ENCODE data around the gene CFAP100.

Gene CFAP100

DNA sequence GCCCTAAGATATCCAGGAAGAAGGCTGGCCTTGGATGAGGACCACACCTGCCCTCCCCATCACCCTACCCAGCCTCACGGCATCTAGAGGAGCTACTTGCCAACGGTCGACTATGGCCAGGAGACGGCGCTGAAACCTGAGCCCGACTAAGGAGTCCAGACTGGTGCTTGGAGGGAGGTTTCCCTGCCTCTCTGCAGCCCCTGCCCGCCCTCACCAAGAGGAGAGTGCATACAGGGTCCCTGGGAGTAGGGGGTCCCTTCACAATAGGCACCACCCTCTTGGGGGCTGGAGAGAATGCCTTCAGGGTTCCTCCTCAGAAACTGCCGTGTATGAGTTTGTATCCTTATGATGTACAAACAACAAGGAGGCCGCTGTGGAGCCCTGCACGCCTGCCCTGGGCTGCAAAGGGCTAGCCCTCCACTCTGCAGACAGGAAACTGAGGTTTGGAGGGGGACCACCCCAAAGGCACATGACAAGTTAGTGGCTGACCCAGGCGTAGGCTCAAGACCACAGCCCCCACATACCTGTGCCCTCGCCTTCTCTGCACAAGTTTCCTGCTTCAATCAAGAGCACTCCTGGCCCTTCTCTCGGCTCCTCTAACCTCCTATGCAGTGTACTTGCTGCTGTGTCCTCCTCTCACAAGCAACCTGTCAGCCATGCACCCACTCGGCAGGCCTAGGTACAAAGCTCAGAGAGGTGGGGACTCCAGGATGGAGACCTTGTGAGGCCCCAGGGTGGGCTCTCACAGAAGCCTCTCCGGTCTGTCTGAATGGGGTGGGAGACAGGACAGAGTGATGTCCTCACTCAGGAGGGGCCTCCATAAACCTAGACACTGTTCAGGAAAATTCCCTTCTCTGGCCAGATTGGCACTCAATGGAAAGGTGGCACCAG, 44.9 kb upstream of the CFAP100 start:
- DNase-seq (ENCODE audit: low read depth, low spot score) = no peak
- no peak overlapping the region for H3K9ac ChIP-seq (ENCODE audit: insufficient read length)
- TF ChIP-seq POLR2AphosphoS5 (IDR thresholded peaks at IDR 0.05; ENCODE audit: borderline replicate concordance, low read depth, low read length) = no peak
- no peak overlapping the region for H3K27ac ChIP-seq
- H3K4me3 ChIP-seq = no peak overlapping the region
- no peaks in the 10 kb centered on the region for H3K9me3 ChIP-seq (ENCODE audit: low read depth, low read length)
- no peaks in the 10 kb centered on the region for H3K36me3 ChIP-seq (ENCODE audit: insufficient read depth, low read length)

DNA sequence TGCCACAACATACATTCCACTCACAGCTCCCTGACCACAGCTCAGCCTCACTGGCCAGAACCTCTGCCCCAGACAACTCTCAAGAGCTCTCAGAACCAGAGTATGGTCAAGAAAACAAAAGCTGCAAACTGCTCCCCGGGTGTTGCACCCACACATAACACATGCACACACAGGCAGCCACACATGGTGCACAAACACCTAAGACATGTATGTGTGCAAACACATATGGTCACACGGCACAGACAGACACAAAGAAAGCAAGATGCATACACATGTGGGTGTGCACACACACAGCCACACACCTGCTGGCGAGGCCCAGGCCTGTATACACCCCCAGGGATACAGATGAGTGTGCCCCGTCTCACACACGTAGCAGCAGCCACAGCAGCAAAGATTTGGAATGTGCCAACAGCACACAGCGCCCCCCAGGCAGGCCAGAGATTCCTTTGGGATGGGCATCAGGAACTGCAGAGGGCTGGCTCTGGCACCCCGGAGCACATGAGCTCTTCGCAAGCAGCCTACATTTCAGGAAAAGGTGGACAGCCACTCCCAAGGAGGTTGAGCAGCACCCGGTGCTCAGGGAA, 44.1 kb upstream of the CFAP100 start:
- Histone ChIP-seq H3K9ac (ENCODE audit: insufficient read length) (no peak overlapping the region), H3K27ac (no peak overlapping the region), H3K4me3 (no peak overlapping the region), H3K9me3 (ENCODE audit: low read depth, low read length) (no peaks in the 10 kb centered on the region), H3K36me3 (ENCODE audit: insufficient read depth, low read length) (no peaks in the 10 kb centered on the region)
- no peak for DNase-seq (ENCODE audit: low read depth, low spot score)
- TF ChIP-seq POLR2AphosphoS5 (IDR thresholded peaks at IDR 0.05; ENCODE audit: borderline replicate concordance, low read depth, low read length) (no peak), FOXP2 (optimal IDR thresholded peaks at IDR 0.05; ENCODE audit: control extremely low read depth, extremely low read length, insufficient read depth) (no peak), EZH2 (IDR thresholded peaks at IDR 0.05) (no peak)

DNA sequence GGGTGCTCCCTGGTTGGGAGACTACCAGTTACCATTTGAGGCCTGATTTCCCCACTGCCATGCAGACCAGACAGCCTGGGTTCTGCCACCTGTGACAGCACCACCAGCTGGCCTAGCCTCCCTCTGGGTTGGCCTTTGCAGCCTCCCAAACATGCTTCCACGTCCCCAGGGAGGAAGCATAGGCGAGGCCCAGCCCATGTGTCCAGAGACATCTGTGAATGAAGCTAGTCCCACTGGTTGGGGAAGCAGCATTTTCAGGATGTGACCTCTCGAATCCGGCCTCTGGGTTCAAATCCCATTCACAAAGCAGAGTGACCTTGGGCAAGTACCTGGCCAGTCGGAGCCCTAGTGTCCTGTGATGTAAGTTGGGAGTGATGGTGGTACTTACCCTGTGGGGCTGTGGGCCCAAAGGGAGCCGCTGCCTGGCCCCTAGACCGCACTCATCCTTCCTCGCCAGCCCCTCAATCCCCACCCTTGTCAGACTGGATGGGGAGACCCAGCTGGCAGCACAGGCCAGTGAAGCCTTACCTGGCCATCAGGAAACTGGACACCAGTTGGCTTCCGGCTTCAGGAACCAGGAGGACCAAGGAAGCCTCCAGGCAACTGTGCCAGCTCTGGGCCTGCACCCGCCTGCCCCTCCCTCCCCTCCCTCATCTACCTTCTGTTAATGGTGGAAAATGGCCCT, 43.5 kb upstream of the CFAP100 start:
- DNase-seq (ENCODE audit: low read depth, low spot score) = no peak
- Histone ChIP-seq H3K27ac (no peak overlapping the region), H3K4me3 (no peak overlapping the region), H3K36me3 (ENCODE audit: insufficient read depth, low read length) (no peaks in the 10 kb centered on the region), H3K9me3 (ENCODE audit: low read depth, low read length) (no peaks in the 10 kb centered on the region), H3K9ac (ENCODE audit: insufficient read length) (no peak overlapping the region)
- TF ChIP-seq FOXP2 (optimal IDR thresholded peaks at IDR 0.05; ENCODE audit: control extremely low read depth, extremely low read length, insufficient read depth) = no peak
- TF ChIP-seq EZH2 (IDR thresholded peaks at IDR 0.05) = no peak
- no peak for TF ChIP-seq POLR2AphosphoS5 (IDR thresholded peaks at IDR 0.05; ENCODE audit: borderline replicate concordance, low read depth, low read length)

DNA sequence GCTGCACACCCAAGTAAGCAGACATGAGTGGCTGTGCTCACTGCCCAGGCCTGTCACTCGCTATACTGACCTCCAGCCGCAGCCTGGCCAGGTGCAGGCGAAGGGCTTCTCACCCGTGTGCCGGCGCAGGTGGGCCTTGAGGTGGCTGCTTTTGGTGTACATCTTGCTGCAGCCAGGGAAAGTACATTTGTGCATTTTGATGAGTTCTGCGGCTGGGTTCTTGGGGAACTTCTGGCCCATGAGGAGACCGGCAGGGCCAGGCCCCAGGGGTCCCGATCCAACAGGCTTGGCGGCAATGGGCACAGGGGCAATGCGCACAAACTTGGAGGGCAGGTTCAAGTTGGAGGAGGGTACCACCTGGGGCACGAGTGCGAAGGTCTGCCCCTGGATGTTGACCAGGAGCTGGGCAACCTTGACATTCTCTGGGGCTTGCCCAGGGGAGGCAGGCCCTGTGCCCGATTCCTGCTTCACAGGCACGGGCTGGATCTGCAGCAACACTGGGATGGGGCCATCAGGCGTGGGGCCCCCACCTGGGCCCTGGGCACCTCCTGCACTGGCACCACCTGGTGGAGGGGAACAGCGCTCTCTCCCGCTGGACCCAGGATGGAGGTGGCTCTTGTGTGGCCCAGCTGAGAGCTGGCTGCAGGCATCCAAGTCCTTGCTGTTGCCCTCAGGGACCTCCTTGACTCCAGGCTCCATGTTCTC, 42.8 kb upstream of the CFAP100 start:
- DNase-seq (ENCODE audit: low read depth, low spot score) = no peak
- Histone ChIP-seq H3K9me3 (ENCODE audit: low read depth, low read length) (no peaks in the 10 kb centered on the region), H3K4me3 (no peak overlapping the region), H3K9ac (ENCODE audit: insufficient read length) (no peak overlapping the region), H3K27ac (no peak overlapping the region), H3K36me3 (ENCODE audit: insufficient read depth, low read length) (no peaks in the 10 kb centered on the region)
- TF ChIP-seq FOXP2 (optimal IDR thresholded peaks at IDR 0.05; ENCODE audit: control extremely low read depth, extremely low read length, insufficient read depth) = no peak
- TF ChIP-seq EZH2 (IDR thresholded peaks at IDR 0.05) = no peak

DNA sequence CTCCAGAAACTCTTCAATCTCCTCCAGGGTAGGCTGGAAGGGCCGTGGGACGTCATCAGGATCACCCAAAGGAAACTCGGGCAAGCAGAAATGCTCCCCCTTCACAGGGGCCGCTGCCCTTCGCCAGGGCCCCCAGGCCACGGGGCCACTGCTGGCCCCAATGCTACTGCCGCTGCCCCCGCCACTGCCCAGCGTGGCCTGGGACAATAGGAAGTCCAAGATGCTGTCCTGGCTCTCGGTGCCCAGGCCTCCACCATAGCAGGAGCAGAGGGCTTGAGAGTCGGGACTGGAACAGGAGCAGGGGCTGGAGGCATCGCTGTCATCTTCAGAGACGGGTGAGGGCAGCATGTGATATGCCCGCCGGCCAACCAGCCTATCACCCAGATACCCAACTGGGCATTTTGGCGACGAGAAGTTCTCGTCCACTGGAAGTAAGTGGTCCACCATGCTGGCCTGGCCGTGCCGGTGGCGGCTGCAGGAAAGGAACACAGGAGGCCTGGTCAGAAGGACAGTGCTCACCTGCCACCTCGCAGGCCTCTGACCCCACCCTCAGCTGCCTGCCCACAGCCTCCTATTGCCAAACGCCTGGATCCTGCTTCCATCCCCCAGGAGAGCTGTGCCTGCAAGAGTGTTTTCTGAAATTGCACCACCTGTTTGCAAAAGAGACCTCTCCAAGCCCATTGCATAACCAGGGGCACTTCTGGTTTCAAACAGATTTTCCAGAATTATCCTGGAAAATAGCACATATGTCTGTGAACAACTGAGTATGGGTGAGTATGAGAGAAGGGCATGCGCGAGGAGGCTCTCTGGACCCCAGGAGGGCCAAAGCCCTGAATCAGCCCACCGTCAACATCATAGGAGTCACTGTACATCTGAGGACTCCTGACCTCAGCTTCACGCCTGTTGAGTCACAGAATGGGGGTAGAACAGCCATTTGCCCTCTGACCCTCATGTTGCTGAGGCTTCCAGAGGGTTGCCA, 41.9 kb upstream of the CFAP100 start:
- H3K9me3 ChIP-seq (ENCODE audit: low read depth, low read length) = no peaks in the 10 kb centered on the region
- no peak overlapping the region for H3K27ac ChIP-seq
- no peak overlapping the region for H3K9ac ChIP-seq (ENCODE audit: insufficient read length)
- DNase-seq (ENCODE audit: low read depth, low spot score) = no peak
- no peak for TF ChIP-seq POLR2AphosphoS5 (IDR thresholded peaks at IDR 0.05; ENCODE audit: borderline replicate concordance, low read depth, low read length)
- TF ChIP-seq FOXP2 (optimal IDR thresholded peaks at IDR 0.05; ENCODE audit: control extremely low read depth, extremely low read length, insufficient read depth) = no peak
- TF ChIP-seq EZH2 (IDR thresholded peaks at IDR 0.05) = no peak
- no peak overlapping the region for H3K4me3 ChIP-seq
- no peaks in the 10 kb centered on the region for H3K36me3 ChIP-seq (ENCODE audit: insufficient read depth, low read length)

DNA sequence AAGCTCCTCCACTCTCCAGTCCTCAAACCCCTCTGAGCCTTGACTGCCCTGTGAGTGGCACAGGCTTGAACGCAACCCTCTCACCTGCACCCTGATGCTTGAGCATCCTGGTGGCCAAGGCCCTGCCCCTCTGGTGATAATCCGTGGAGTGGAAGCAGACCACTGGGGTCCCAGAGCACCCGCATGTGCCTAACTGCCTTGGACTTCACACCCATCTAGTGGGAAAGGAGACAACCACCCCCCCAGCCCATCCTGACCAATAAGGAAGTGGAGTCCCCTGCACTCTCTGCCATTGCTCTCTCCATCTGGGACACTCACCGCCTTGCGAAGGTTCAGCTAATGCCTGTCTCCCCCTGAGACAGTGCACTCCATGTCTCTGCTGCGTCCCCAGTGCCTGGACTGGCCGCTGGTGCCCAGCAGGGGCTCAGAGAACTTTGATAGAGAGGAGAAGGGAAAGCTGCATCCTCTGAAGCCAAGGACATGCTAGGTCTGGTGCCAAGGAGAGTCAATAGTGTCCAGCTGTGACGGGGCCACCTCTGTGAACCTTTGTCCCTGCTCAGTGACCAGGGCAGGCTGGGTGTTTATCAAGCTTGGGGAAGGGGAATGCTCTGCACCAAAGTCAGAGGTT, 40.9 kb upstream of the CFAP100 start:
- H3K9me3 ChIP-seq (ENCODE audit: low read depth, low read length) = no peaks in the 10 kb centered on the region
- no peak overlapping the region for H3K4me3 ChIP-seq
- no peak for DNase-seq (ENCODE audit: low read depth, low spot score)
- TF ChIP-seq FOXP2 (optimal IDR thresholded peaks at IDR 0.05; ENCODE audit: control extremely low read depth, extremely low read length, insufficient read depth) = no peak
- TF ChIP-seq POLR2AphosphoS5 (IDR thresholded peaks at IDR 0.05; ENCODE audit: borderline replicate concordance, low read depth, low read length) = no peak
- TF ChIP-seq EZH2 (IDR thresholded peaks at IDR 0.05) = no peak
- H3K27ac ChIP-seq = no peak overlapping the region
- no peaks in the 10 kb centered on the region for H3K36me3 ChIP-seq (ENCODE audit: insufficient read depth, low read length)
- no peak overlapping the region for H3K9ac ChIP-seq (ENCODE audit: insufficient read length)

DNA sequence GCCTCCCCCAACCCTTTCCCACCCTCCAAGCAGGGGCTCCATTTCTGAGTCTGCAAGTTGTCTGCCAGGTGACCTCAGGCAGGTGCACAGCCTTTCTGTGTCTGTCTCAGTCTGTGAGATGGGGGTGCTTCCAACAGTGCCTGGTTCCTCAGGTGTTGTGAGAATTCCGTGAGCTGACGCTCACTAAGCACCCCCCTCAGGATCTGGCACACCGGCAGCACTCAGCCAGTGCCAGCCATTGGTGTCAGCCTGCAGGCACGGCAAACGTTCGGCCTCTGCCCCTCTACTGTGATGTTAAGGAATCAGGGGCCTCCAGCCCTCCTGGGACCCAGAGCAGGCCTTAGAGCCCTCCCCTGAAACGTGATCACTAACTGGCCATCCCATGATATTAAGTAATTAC, 39.9 kb upstream of the CFAP100 start:
- H3K27ac ChIP-seq = no peak overlapping the region
- H3K36me3 ChIP-seq (ENCODE audit: insufficient read depth, low read length) = no peaks in the 10 kb centered on the region
- no peak overlapping the region for H3K9ac ChIP-seq (ENCODE audit: insufficient read length)
- H3K4me3 ChIP-seq = no peak overlapping the region
- no peaks in the 10 kb centered on the region for H3K9me3 ChIP-seq (ENCODE audit: low read depth, low read length)
- DNase-seq (ENCODE audit: low read depth, low spot score) = no peak
- no peak for TF ChIP-seq EZH2 (IDR thresholded peaks at IDR 0.05)

Measured in SK-N-MC (cell line).